Left lung (tissue), 10 donors: ENCODE measurements around the gene AUTS2. TPM values are rescaled to one million over a fixed set of nuclear protein-coding genes. Genes with fewer than 3 reads are reported as not detected.
A peak's percentile ranks its signal among the peaks of the same experiment; 100 is the strongest.

ENCODE experiments used
- ATAC-seq: fragments of 200-7000 bp; cut with Tn5 transposase; one replicate; pipeline ENCODE4 v1.9.1; 2020; ENCODE audit warnings: moderate library complexity
- DNase-seq, 4 donors: peaks; one replicate each; pipeline ENCODE4 v3.0.0-alpha.2; 2013 to 2020
- H3K27ac ChIP-seq, 2 donors: fragments of 200-600 bp; sonication (generic) in 1 of 2; one replicate each; pipeline versions ENCODE4 v1.5.0 to v1.8.0; 2020 to 2021
- H3K27me3 ChIP-seq, 2 donors: fragments of 200-600 bp; sonication (generic) in 1 of 2; one replicate each; pipeline versions ENCODE4 v1.5.0 to v1.8.0; 2020 to 2021
- H3K36me3 ChIP-seq, 2 donors: fragments of 200-600 bp; sonication (generic) in 1 of 2; one replicate each; pipeline versions ENCODE4 v1.5.0 to v1.8.0; 2020 to 2021
- H3K4me1 ChIP-seq, 2 donors: fragments of 200-600 bp; one replicate each; pipeline ENCODE4 v1.8.0; 2021
- H3K4me3 ChIP-seq, 2 donors: fragments of 200-600 bp; sonication (generic) in 1 of 2; one replicate each; pipeline versions ENCODE4 v1.5.0 to v1.8.0; 2020 to 2021; ENCODE audit warnings: mild to moderate bottlenecking in 1 of 2
- H3K9me3 ChIP-seq, 2 donors: fragments of 200-600 bp; sonication (generic) in 1 of 2; one replicate each; pipeline versions ENCODE4 v1.5.0 to v1.8.0; 2020 to 2021
- CTCF ChIP-seq, 2 donors: fragments of 200-600 bp; sonication (generic) in 1 of 2; IDR thresholded peaks; one replicate each; pipeline versions ENCODE4 v1.5.0 to v1.8.0; 2021; ENCODE audit warnings: antibody characterized with exemption in 2 of 2
- intact Hi-C, 2 donors: fragments of 100-400 bp; cut with DNase I; formaldehyde crosslinking; loops; one replicate each; pipeline versions ENCODE4 v1.11.2 to v1.14.2; 2022
- polyA plus RNA-seq, 6 donors: library from polyadenylated mRNA; unstranded; fragments of 120-200 nt; gene quantifications; one replicate each; pipeline ENCODE4 v1.2.1, GENCODE V29; 2013; ENCODE audit not compliant: insufficient read length in 6 of 6
- total RNA-seq, 2 donors: library from RNA; stranded (reverse); fragmentation: NEBNext Ultra II Directional; extraction: Animal tissue kit (Norgen Biotek cat#: 25700); gene quantifications; one replicate each; pipeline ENCODE4 v1.2.1, GENCODE V29; 2021
- donor health status: DM: no; HTN: yes; CAD: no.
- donor health status: DM: no; HTN: no; CAD: no.

Gene AUTS2
- total and polyA plus RNA-seq, 8 donors: 40.4 to 119 (median 103) TPM

GRCh38 chr7:70415179-70415972 is 817.1 kb downstream of the AUTS2 start:
- no peaks in the 10 kb centered on the region for H3K9me3 ChIP-seq
- intact Hi-C loops: no loop called here
- TF ChIP-seq CTCF (IDR thresholded peaks at IDR 0.05): no peak
- H3K27me3 ChIP-seq: no peaks in the 10 kb centered on the region
- ATAC-seq: peak; percentile 60
- DNase-seq: no peak
- H3K4me3 ChIP-seq: no peak overlapping the region
- H3K27ac ChIP-seq: no peak overlapping the region
- H3K4me1 ChIP-seq: no peaks in the 10 kb centered on the region
- no peaks in the 10 kb centered on the region for H3K36me3 ChIP-seq

GRCh38 chr7:70416347-70416985 is 818.2 kb downstream of the AUTS2 start:
- Histone ChIP-seq H3K27ac (no peak overlapping the region), H3K9me3 (no peaks in the 10 kb centered on the region), H3K4me3 (no peak overlapping the region), H3K27me3 (no peaks in the 10 kb centered on the region), H3K36me3 (no peaks in the 10 kb centered on the region), H3K4me1 (no peaks in the 10 kb centered on the region)
- DNase-seq: peak in 1 of 4 donors; percentile 36
- intact Hi-C loops: no loop called here
- TF ChIP-seq CTCF (IDR thresholded peaks at IDR 0.05): no peak
- no peak for ATAC-seq

GRCh38 chr7:70416986-70417655 is 818.8 kb downstream of the AUTS2 start:
- peak in 3 of 4 donors; percentile 39 to 49 (median 42) for DNase-seq
- H3K9me3 ChIP-seq: no peaks in the 10 kb centered on the region
- H3K27ac ChIP-seq: no peak overlapping the region
- ATAC-seq: no peak
- no peak for TF ChIP-seq CTCF (IDR thresholded peaks at IDR 0.05)
- H3K27me3 ChIP-seq: no peaks in the 10 kb centered on the region
- H3K4me1 ChIP-seq: no peaks in the 10 kb centered on the region
- H3K36me3 ChIP-seq: no peaks in the 10 kb centered on the region
- H3K4me3 ChIP-seq: no peak overlapping the region
- intact Hi-C loops: no loop called here

GRCh38 chr7:70419526-70420380 is 821.5 kb downstream of the AUTS2 start:
- Histone ChIP-seq H3K4me1 (no peaks in the 10 kb centered on the region), H3K27ac (no peak overlapping the region), H3K4me3 (no peak overlapping the region), H3K27me3 (no peaks in the 10 kb centered on the region), H3K36me3 (no peaks in the 10 kb centered on the region), H3K9me3 (no peaks in the 10 kb centered on the region)
- intact Hi-C loops: no loop called here
- TF ChIP-seq CTCF (IDR thresholded peaks at IDR 0.05): no peak
- ATAC-seq: no peak
- DNase-seq: no peak
